Measurements from ENCODE around the gene RCE1. TPM values are rescaled to one million over a fixed set of nuclear protein-coding genes. Genes with fewer than 3 reads are reported as not detected.

RCE1 gene
- total RNA-seq, 1 experiment from 2014 or later, result 52.5 TPM

DNA sequence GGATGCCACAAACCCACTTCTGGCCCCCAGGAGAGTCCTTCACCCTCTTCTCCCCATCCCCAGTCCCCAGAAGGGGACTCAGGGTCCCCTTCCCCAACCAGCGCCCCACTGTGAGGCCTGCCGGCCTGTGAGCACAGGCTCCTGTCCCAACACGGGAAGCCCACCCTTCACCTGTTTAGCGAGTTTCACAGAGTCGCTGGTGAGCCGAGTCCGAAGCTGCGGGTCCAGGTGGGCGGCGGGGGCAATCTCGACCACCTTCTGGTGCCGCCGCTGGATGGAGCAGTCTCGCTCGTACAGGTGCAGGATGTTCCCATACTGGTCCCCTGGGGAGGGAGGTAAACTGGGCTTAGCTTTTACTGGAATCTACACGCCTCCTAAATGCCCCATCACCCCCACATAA lies 26.9 kb downstream of the RCE1 start:
- Mint-ChIP-seq H3K27me3 (ENCODE audit: low read depth) (no peaks in the 10 kb centered on the region), H3K9me3 (no peaks in the 10 kb centered on the region)

More for the DNA sequence above, 26.9 kb downstream of the RCE1 start:
- H2BK12ac ChIP-seq (ENCODE audit: insufficient read length, low read depth, low read length), result no peak overlapping the region
- TF ChIP-seq, protein P1, sequence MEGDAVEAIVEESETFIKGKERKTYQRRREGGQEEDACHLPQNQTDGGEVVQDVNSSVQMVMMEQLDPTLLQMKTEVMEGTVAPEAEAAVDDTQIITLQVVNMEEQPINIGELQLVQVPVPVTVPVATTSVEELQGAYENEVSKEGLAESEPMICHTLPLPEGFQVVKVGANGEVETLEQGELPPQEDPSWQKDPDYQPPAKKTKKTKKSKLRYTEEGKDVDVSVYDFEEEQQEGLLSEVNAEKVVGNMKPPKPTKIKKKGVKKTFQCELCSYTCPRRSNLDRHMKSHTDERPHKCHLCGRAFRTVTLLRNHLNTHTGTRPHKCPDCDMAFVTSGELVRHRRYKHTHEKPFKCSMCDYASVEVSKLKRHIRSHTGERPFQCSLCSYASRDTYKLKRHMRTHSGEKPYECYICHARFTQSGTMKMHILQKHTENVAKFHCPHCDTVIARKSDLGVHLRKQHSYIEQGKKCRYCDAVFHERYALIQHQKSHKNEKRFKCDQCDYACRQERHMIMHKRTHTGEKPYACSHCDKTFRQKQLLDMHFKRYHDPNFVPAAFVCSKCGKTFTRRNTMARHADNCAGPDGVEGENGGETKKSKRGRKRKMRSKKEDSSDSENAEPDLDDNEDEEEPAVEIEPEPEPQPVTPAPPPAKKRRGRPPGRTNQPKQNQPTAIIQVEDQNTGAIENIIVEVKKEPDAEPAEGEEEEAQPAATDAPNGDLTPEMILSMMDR (conservative IDR thresholded peaks at IDR 0.05), result no peak
- H3K23ac ChIP-seq (ENCODE audit: insufficient read length, low read depth, low read length), result no peak overlapping the region
- H2BK5ac ChIP-seq (ENCODE audit: insufficient read length, low read length), result no peak overlapping the region
- H3K4me2 ChIP-seq (ENCODE audit: insufficient read depth, insufficient read length, low read length), result no peak overlapping the region
- DNase-seq, result no peak
- H3K14ac ChIP-seq (ENCODE audit: insufficient read depth, low read length), result no peak overlapping the region
- H3K4ac ChIP-seq (ENCODE audit: low read depth, low read length), result no peak overlapping the region
- H2AFZ ChIP-seq (ENCODE audit: low read length), result no peak overlapping the region
- H3K9me3 ChIP-seq (ENCODE audit: control insufficient read depth, low read depth, low read length), result no peaks in the 10 kb centered on the region
- H3K27me3 ChIP-seq (ENCODE audit: insufficient read depth, low read length), result no peaks in the 10 kb centered on the region
- Mint-ChIP-seq H3K36me3 (ENCODE audit: insufficient read depth in 1 of 3, low read depth in 3 of 3) (peaks cover 0 to 11% (median 3%) of the 10 kb centered on the region in 3 experiments; a peak in 4 of 7 replicates), H3K4me1 (peaks cover 11 to 22% of the 10 kb centered on the region in 2 experiments), H3K4me3 (no peak overlapping the region), H3K27ac (no peak overlapping the region)
- H3K56ac ChIP-seq (ENCODE audit: insufficient read length, low read depth, low read length), result no peak overlapping the region
- no peaks in the 10 kb centered on the region for H3K4me1 ChIP-seq (ENCODE audit: insufficient read depth, low read length)
- H2BK15ac ChIP-seq (ENCODE audit: low read depth, low read length), result no peak overlapping the region
- H3K9ac ChIP-seq (ENCODE audit: extremely low read depth, insufficient read length, low read length), result no peak overlapping the region
- no peak overlapping the region for H4K8ac ChIP-seq (replicated peaks; ENCODE audit: insufficient read length, low read depth, low read length)
- no peak overlapping the region for H3K27ac ChIP-seq (ENCODE audit: insufficient read length, low read depth, low read length)
- no peaks in the 10 kb centered on the region for H3K23me2 ChIP-seq (ENCODE audit: insufficient read length, low read depth, low read length, poor library complexity, severe bottlenecking)
- H2BK120ac ChIP-seq (ENCODE audit: low read depth, low read length, poor library complexity, severe bottlenecking), result no peak overlapping the region
- H2AK5ac ChIP-seq (ENCODE audit: insufficient read length, low read length), result no peak overlapping the region
- H3K18ac ChIP-seq (ENCODE audit: insufficient read length, low read depth, low read length), result no peak overlapping the region
- H4K91ac ChIP-seq (ENCODE audit: insufficient read length, low read depth, low read length), result no peak overlapping the region
- H3T11ph ChIP-seq (ENCODE audit: low read length), result no peak overlapping the region
- no peak overlapping the region for H2BK20ac ChIP-seq (ENCODE audit: low read depth, low read length, poor library complexity, severe bottlenecking)
- no peaks in the 10 kb centered on the region for H3K79me2 ChIP-seq (ENCODE audit: insufficient read depth, low read length)
- H4K20me1 ChIP-seq (ENCODE audit: control insufficient read depth, insufficient read depth, insufficient read length), result no peaks in the 10 kb centered on the region
- H4K5ac ChIP-seq (ENCODE audit: insufficient read length, low read depth, low read length), result no peak overlapping the region
- no peaks in the 10 kb centered on the region for H3K79me1 ChIP-seq (ENCODE audit: insufficient read depth, low read depth, low read length, poor library complexity, severe bottlenecking)
- WGBS (ENCODE audit: extremely low coverage, insufficient read length, low lambda C conversion rate), result no CpG with 5 or more reads among the region's 16 CpGs
